ENCODE measurements around the gene QRSL1. TPM values are rescaled to one million over a fixed set of nuclear protein-coding genes. Genes with fewer than 3 reads are reported as not detected.

The QRSL1 gene
- total and polyA plus RNA-seq, 3 donors from 2014 or later = 9.1 to 13.3 (median 9.2) TPM

DNA sequence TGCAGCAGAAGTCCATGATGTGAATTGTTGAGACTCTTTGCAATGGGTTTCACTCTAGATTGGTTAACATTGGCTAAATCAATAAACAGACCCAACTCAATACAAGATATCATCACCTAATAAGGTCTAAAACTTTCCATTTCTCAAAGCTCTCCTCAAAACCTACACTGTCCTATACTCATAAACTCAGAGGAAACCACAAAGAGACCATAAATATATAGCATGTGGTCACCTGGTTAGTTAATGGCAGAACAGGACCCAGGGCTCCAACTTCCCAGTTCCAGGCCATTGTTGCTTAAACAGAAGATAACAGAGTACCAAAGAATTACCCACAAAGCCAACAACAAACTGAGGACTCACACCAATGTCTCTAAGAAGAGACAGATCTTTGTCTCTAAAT is 12.1 kb upstream of the QRSL1 start:
- no peak overlapping the region for H3K4me3 ChIP-seq
- no peaks in the 10 kb centered on the region for H3K4me1 ChIP-seq
- H3K9me3 ChIP-seq = no peaks in the 10 kb centered on the region
- no peaks in the 10 kb centered on the region for H3K27me3 ChIP-seq
- H3K27ac ChIP-seq = no peak overlapping the region
- intact Hi-C loops (cut with DNase I; ENCODE audit: low total_unique reads) = no loop called here
- TF ChIP-seq, protein P1, sequence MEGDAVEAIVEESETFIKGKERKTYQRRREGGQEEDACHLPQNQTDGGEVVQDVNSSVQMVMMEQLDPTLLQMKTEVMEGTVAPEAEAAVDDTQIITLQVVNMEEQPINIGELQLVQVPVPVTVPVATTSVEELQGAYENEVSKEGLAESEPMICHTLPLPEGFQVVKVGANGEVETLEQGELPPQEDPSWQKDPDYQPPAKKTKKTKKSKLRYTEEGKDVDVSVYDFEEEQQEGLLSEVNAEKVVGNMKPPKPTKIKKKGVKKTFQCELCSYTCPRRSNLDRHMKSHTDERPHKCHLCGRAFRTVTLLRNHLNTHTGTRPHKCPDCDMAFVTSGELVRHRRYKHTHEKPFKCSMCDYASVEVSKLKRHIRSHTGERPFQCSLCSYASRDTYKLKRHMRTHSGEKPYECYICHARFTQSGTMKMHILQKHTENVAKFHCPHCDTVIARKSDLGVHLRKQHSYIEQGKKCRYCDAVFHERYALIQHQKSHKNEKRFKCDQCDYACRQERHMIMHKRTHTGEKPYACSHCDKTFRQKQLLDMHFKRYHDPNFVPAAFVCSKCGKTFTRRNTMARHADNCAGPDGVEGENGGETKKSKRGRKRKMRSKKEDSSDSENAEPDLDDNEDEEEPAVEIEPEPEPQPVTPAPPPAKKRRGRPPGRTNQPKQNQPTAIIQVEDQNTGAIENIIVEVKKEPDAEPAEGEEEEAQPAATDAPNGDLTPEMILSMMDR (IDR thresholded peaks at IDR 0.05) = no peak
- no peak for TF ChIP-seq POLR2A (IDR thresholded peaks at IDR 0.05)
- DNase-seq = no peak
- H3K36me3 ChIP-seq (ENCODE audit: low read depth, missing control alignments) = no peaks in the 10 kb centered on the region

DNA sequence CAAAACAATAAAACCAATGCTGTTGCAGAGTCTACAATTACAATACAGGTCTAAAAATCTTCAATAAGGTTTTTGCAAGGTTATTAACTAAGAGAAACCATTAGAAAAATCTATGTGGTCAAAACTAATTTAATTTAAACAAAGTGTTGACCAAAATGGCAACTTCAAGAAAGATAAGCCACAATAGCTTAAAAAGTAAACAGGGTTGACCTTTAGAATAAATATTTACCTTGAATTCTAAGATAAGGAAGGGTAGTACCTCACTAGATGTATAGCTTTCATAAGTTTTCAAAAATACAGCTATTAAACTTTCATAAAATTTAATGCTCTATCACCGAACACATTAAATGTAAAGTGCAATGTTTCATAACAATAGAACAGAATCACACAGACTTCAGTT is 11.5 kb upstream of the QRSL1 start:
- Histone ChIP-seq H3K27ac (no peak overlapping the region), H3K4me3 (no peak overlapping the region), H3K36me3 (ENCODE audit: low read depth, missing control alignments) (no peaks in the 10 kb centered on the region), H3K9me3 (no peaks in the 10 kb centered on the region), H3K4me1 (no peaks in the 10 kb centered on the region), H3K27me3 (no peaks in the 10 kb centered on the region)
- no peak for DNase-seq
- TF ChIP-seq POLR2A (IDR thresholded peaks at IDR 0.05) = no peak
- TF ChIP-seq, protein P1 (IDR thresholded peaks at IDR 0.05) = no peak
- WGBS, 2 donors = 80 to 86% methylated on average over 1 of the region's 1 CpG
- intact Hi-C loops (cut with DNase I; ENCODE audit: low total_unique reads) = no loop called here

DNA sequence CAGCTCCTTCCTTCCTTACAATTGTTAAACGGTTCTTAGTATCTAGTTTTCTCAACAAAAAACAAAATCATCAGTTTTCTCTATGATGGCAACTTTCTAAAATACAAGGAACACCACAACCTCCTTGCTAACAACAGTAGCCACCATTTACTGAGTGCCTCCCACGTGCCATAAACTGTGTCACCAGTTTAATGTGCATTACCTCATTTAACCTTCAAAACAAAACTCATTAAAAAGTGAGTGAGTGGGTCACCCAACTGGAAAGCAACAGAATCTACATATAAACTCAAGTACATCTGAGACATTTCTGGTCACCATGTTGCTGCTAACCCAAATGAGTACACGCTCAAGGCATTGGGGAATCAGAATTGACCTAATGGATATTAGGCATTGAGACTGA is 11.1 kb upstream of the QRSL1 start:
- H3K9me3 ChIP-seq = no peaks in the 10 kb centered on the region
- no peaks in the 10 kb centered on the region for H3K36me3 ChIP-seq (ENCODE audit: low read depth, missing control alignments)
- no peaks in the 10 kb centered on the region for H3K27me3 ChIP-seq
- no peak overlapping the region for H3K27ac ChIP-seq
- intact Hi-C loops (cut with DNase I; ENCODE audit: low total_unique reads) = no loop called here
- no peak for TF ChIP-seq POLR2A (IDR thresholded peaks at IDR 0.05)
- TF ChIP-seq, protein P1 (IDR thresholded peaks at IDR 0.05) = no peak
- DNase-seq = no peak
- H3K4me3 ChIP-seq = no peak overlapping the region
- 86 to 88% methylated on average over 3 of the region's 3 CpGs for WGBS, 2 donors
- no peaks in the 10 kb centered on the region for H3K4me1 ChIP-seq

DNA sequence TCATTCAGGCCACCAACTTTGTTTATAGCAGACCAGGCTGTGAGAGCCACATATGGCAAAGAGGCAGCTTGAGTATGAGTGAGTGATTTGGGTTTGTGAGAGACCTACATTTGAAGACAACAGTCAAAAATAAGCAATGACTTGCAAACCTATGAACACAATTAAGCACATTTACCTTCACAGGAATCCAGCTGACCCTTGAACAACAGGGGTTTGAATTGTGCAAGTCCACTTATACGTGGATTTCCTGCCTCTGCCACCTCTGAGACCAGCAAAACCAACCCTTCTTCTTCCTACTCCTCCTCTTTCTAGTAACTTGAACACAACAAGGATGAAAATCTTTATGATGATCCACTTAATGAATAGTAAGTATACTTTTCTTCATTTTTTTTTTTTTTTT is 10.2 kb upstream of the QRSL1 start:
- TF ChIP-seq POLR2A (IDR thresholded peaks at IDR 0.05) = no peak
- TF ChIP-seq, protein P1 (IDR thresholded peaks at IDR 0.05) = no peak
- Histone ChIP-seq H3K9me3 (no peaks in the 10 kb centered on the region), H3K27me3 (no peaks in the 10 kb centered on the region), H3K36me3 (ENCODE audit: low read depth, missing control alignments) (no peaks in the 10 kb centered on the region), H3K27ac (no peak overlapping the region), H3K4me3 (no peak overlapping the region), H3K4me1 (no peaks in the 10 kb centered on the region)
- WGBS, 2 donors = 92 to 96% methylated on average over 1 of the region's 1 CpG
- no peak for DNase-seq
- intact Hi-C loops (cut with DNase I; ENCODE audit: low total_unique reads) = no loop called here

DNA sequence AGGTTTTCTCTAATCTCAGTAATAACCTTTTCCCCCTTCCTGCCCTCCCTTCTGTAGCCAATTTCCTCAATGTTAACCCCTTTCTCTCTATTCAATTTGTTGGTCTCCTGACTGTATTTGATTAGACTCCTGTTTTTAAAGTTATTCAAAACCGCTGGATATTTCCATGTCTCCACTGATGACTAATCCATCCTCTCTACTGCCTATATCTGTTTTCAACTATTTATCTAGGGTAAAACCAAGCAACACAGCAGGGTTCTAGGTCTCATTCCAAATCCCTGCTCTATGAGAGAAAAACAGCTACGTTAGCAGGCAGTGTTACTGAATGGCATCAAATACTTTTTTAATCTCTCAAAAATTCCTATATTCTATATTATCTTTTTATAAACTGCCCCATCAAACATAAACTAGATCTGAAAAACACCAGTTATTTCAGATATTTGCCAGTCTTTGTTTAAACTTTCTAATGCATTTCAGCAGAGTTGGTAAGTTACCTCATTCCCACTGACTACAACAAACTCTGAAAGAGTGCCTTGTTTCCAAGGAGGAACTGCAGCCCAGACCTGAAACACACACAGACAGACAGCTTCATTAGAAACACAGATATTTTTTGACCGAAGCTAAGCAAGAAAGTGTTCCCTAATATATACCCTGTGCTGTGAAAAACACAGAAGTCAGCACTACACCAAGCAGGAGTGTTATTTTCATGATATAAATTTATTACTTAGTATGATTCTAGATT is 8.3 kb upstream of the QRSL1 start:
- intact Hi-C loops (cut with DNase I; ENCODE audit: low total_unique reads) = no loop called here
- WGBS, 2 donors = 92 to 93% methylated on average over 3 of the region's 3 CpGs
- no peak for DNase-seq
- Histone ChIP-seq H3K9me3 (no peaks in the 10 kb centered on the region), H3K27ac (no peak overlapping the region), H3K36me3 (ENCODE audit: low read depth, missing control alignments) (no peaks in the 10 kb centered on the region), H3K4me3 (no peak overlapping the region), H3K4me1 (no peaks in the 10 kb centered on the region), H3K27me3 (no peaks in the 10 kb centered on the region)
- no peak for TF ChIP-seq POLR2A (IDR thresholded peaks at IDR 0.05)
- TF ChIP-seq, protein P1 (IDR thresholded peaks at IDR 0.05) = no peak

Data from testis (tissue), 3 donors.